Endothelial cell of umbilical vein (primary cell): ENCODE data around the gene SH3YL1.

Source experiments
- CTCF ChIP-seq, 2 donors: IDR thresholded peaks; 1 replicate in 1 of 2; 2 replicates in 1 of 2; pipeline ENCODE4 v1.5.1; 2011; ENCODE audit warnings: low read length in 2 of 2, mild to moderate bottlenecking in 2 of 2, moderate library complexity in 2 of 2, control low read depth in 1 of 2, inconsistent platforms in 1 of 2, low read depth in 1 of 2; ENCODE audit not compliant: insufficient read depth in 1 of 2; ENCODE audit errors: extremely low read depth in 1 of 2
- EZH2 ChIP-seq: IDR thresholded peaks from 2 replicates; pipeline ENCODE4 v1.6.1; 2012; ENCODE audit warnings: borderline replicate concordance, low read depth, mild to moderate bottlenecking, moderate library complexity, low read length, inconsistent platforms; ENCODE audit not compliant: severe bottlenecking
- FOS ChIP-seq: IDR thresholded peaks from 2 replicates; pipeline ENCODE4 v1.6.1; 2011; ENCODE audit warnings: mild to moderate bottlenecking, low read length, moderate library complexity, borderline replicate concordance; ENCODE audit not compliant: insufficient read depth
- GATA2 ChIP-seq: IDR thresholded peaks from 2 replicates; pipeline ENCODE4 v1.7.0; 2011; ENCODE audit warnings: low read depth, mild to moderate bottlenecking, moderate library complexity, mixed read lengths, low read length; ENCODE audit not compliant: insufficient read length, insufficient read depth
- JUN ChIP-seq: IDR thresholded peaks from 2 replicates; pipeline ENCODE4 v1.6.1; 2011; ENCODE audit warnings: borderline replicate concordance, low read depth; ENCODE audit not compliant: insufficient read length, insufficient read depth
- MAX ChIP-seq: IDR thresholded peaks from 2 replicates; pipeline ENCODE4 v1.6.1; 2011; ENCODE audit not compliant: insufficient read depth, insufficient read length
- POLR2A ChIP-seq: IDR thresholded peaks from 2 replicates; pipeline ENCODE4 v1.6.1; 2012; ENCODE audit warnings: low read depth, mild to moderate bottlenecking, control low read depth, low read length
- POLR2AphosphoS5 ChIP-seq: IDR thresholded peaks from 2 replicates; pipeline ENCODE4 v1.6.1; 2012; ENCODE audit warnings: low read depth, mild to moderate bottlenecking, control low read depth, low read length, moderate library complexity; ENCODE audit not compliant: insufficient read depth

DNA sequence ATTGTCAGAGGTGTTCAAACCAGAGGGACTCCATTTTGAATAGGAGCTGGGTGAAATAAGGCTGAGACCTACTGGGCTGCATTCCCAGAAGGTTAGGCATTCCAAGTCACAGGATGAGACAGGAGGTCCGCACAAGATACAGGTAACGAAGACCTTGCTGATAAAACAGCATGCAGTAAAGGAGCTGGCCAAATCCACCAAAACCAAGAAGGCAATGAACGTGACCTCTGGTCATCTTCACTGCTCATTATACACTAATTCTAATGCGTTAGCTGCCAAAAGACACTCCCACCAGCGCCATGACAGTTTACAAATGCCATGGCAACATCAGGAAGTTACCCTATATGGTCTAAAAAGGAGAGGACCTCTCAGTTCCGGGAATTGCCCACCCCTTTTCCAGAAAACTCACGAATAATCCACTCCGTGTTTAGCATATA is 10.6 kb downstream of the SH3YL1 start:
- no peak for TF ChIP-seq POLR2A
- no peak for TF ChIP-seq MAX
- no peak for TF ChIP-seq FOS
- no peak for TF ChIP-seq CTCF (IDR thresholded peaks at IDR 0.05; ENCODE audit: extremely low read depth in 1 of 2, insufficient read depth in 1 of 2, low read depth in 1 of 2, low read length in 2 of 2)
- TF ChIP-seq JUN: no peak
- TF ChIP-seq EZH2: no peak
- TF ChIP-seq POLR2AphosphoS5: no peak
- no peak for TF ChIP-seq GATA2
